ENCODE measurements around the gene NFE2L2. TPM values are rescaled to one million over a fixed set of nuclear protein-coding genes. Genes with fewer than 3 reads are reported as not detected.

NFE2L2 gene
- total and polyA plus RNA-seq, 9 of the 15 experiments (the other 6 are each of a cell fraction or from before 2014, with no cell fraction given) = 29.3 to 120 (median 59.3) TPM

DNA sequence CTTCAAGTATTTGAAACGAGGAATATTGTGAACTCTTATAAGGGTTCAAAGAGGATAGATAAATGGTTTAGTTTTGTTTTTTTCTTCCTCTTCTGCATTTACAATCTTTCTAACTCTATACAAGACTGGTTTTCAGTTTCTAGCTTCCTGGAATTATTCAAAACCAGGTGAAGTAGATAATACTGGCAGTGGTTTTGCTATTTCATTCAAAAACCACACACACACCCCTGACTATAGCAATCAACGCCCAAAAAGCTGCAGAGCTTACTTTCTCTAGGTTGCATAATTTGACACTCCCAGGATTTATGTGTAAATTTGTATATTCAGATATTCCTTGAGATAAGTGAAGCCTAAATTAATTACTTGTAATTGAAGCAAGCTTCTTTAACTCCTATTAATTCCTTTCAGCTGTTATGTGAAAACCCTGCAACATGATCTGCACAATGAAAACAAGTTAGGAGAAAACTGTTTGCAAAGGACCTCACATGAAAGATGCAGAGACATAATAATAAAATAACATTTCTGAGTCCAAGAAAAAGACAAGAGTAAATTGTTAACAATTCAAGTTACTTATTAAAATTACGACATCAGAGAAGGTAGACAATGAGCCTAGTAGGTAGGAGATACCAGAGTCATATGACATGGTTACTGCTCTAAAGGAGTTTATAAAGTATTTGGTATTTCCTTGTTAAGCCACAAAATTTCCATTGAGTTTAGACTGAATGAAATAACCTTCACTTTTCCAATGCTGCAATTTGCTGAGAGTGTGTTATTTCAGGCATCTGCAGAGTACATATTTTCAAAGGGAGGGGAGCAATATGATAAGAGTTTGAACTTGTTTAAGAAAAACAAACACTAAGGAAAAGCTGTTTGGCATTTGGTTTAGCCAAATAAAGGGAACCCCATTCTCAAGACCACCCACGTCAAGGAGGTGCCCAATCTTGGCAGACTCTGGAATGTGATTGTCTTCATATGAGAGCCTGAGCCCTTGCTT is 1.6 kb upstream of the NFE2L2 start (continued):
- TF ChIP-seq, protein P1, sequence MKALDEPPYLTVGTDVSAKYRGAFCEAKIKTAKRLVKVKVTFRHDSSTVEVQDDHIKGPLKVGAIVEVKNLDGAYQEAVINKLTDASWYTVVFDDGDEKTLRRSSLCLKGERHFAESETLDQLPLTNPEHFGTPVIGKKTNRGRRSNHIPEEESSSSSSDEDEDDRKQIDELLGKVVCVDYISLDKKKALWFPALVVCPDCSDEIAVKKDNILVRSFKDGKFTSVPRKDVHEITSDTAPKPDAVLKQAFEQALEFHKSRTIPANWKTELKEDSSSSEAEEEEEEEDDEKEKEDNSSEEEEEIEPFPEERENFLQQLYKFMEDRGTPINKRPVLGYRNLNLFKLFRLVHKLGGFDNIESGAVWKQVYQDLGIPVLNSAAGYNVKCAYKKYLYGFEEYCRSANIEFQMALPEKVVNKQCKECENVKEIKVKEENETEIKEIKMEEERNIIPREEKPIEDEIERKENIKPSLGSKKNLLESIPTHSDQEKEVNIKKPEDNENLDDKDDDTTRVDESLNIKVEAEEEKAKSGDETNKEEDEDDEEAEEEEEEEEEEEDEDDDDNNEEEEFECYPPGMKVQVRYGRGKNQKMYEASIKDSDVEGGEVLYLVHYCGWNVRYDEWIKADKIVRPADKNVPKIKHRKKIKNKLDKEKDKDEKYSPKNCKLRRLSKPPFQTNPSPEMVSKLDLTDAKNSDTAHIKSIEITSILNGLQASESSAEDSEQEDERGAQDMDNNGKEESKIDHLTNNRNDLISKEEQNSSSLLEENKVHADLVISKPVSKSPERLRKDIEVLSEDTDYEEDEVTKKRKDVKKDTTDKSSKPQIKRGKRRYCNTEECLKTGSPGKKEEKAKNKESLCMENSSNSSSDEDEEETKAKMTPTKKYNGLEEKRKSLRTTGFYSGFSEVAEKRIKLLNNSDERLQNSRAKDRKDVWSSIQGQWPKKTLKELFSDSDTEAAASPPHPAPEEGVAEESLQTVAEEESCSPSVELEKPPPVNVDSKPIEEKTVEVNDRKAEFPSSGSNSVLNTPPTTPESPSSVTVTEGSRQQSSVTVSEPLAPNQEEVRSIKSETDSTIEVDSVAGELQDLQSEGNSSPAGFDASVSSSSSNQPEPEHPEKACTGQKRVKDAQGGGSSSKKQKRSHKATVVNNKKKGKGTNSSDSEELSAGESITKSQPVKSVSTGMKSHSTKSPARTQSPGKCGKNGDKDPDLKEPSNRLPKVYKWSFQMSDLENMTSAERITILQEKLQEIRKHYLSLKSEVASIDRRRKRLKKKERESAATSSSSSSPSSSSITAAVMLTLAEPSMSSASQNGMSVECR (CRISPR knock-in tag; IDR thresholded peaks at IDR 0.05) = no peak
- TF ChIP-seq SNIP1 (IDR thresholded peaks at IDR 0.05; ENCODE audit: low read depth) (no peak), SMARCA4 (IDR thresholded peaks at IDR 0.05) (peak; percentile 62), TCF7 (IDR thresholded peaks at IDR 0.05; ENCODE audit: borderline replicate concordance) (no peak), KLF16 (IDR thresholded peaks at IDR 0.05) (peak; percentile 64; the same call in 1 of the 2 replicates), MYBL2 (IDR thresholded peaks at IDR 0.05; ENCODE audit: low read depth) (no peak), MYBL2 (CRISPR knock-in tag; IDR thresholded peaks at IDR 0.05; ENCODE audit: borderline replicate concordance) (no peak), SAFB2 (IDR thresholded peaks at IDR 0.05; ENCODE audit: borderline replicate concordance, low read depth, low read length, severe bottlenecking) (no peak), DNMT1 (IDR thresholded peaks at IDR 0.05) (no peak), MCM2 (IDR thresholded peaks at IDR 0.05; ENCODE audit: low read depth) (no peak), FOXP1 (CRISPR knock-in tag; IDR thresholded peaks at IDR 0.05) (no peak)
- TF ChIP-seq, protein P2, sequence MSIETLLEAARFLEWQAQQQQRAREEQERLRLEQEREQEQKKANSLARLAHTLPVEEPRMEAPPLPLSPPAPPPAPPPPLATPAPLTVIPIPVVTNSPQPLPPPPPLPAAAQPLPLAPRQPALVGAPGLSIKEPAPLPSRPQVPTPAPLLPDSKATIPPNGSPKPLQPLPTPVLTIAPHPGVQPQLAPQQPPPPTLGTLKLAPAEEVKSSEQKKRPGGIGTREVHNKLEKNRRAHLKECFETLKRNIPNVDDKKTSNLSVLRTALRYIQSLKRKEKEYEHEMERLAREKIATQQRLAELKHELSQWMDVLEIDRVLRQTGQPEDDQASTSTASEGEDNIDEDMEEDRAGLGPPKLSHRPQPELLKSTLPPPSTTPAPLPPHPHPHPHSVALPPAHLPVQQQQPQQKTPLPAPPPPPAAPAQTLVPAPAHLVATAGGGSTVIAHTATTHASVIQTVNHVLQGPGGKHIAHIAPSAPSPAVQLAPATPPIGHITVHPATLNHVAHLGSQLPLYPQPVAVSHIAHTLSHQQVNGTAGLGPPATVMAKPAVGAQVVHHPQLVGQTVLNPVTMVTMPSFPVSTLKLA (conservative IDR thresholded peaks at IDR 0.05) = peak in 1 of 2 experiments; percentile 22; a peak in 2 of 4 replicates
- TF ChIP-seq, protein P3, sequence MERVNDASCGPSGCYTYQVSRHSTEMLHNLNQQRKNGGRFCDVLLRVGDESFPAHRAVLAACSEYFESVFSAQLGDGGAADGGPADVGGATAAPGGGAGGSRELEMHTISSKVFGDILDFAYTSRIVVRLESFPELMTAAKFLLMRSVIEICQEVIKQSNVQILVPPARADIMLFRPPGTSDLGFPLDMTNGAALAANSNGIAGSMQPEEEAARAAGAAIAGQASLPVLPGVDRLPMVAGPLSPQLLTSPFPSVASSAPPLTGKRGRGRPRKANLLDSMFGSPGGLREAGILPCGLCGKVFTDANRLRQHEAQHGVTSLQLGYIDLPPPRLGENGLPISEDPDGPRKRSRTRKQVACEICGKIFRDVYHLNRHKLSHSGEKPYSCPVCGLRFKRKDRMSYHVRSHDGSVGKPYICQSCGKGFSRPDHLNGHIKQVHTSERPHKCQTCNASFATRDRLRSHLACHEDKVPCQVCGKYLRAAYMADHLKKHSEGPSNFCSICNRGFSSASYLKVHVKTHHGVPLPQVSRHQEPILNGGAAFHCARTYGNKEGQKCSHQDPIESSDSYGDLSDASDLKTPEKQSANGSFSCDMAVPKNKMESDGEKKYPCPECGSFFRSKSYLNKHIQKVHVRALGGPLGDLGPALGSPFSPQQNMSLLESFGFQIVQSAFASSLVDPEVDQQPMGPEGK (CRISPR knock-in tag; IDR thresholded peaks at IDR 0.05; ENCODE audit: borderline replicate concordance) = no peak
- TF ChIP-seq, protein P4, sequence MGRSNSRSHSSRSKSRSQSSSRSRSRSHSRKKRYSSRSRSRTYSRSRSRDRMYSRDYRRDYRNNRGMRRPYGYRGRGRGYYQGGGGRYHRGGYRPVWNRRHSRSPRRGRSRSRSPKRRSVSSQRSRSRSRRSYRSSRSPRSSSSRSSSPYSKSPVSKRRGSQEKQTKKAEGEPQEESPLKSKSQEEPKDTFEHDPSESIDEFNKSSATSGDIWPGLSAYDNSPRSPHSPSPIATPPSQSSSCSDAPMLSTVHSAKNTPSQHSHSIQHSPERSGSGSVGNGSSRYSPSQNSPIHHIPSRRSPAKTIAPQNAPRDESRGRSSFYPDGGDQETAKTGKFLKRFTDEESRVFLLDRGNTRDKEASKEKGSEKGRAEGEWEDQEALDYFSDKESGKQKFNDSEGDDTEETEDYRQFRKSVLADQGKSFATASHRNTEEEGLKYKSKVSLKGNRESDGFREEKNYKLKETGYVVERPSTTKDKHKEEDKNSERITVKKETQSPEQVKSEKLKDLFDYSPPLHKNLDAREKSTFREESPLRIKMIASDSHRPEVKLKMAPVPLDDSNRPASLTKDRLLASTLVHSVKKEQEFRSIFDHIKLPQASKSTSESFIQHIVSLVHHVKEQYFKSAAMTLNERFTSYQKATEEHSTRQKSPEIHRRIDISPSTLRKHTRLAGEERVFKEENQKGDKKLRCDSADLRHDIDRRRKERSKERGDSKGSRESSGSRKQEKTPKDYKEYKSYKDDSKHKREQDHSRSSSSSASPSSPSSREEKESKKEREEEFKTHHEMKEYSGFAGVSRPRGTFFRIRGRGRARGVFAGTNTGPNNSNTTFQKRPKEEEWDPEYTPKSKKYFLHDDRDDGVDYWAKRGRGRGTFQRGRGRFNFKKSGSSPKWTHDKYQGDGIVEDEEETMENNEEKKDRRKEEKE (IDR thresholded peaks at IDR 0.05; ENCODE audit: borderline replicate concordance in 1 of 2, control insufficient read depth in 1 of 2, low read depth in 2 of 2, low read length in 1 of 2) = no peak

All from K562 (cell line).